ENCODE measurements around the gene TAT.

DNA sequence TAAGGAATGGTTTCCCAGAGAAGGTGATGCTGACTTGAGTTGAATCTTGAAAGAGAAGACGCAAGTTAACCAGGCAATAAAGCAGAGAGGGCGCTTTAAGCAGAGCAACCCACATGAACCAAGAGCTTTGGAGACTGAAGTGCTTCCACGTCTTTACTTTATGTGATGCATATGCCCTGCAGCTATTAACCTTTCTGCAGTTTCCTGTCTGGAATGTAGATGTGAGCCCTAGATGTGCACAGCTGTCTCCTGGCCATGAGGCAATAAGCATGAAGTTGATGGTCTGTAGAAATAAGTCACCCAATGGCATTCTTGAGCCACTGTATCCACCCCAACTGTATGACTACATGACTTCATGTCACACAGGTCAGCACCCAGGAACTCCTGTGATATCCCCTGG is 56.3 kb downstream of the TAT start:
- TF ChIP-seq, protein P1, sequence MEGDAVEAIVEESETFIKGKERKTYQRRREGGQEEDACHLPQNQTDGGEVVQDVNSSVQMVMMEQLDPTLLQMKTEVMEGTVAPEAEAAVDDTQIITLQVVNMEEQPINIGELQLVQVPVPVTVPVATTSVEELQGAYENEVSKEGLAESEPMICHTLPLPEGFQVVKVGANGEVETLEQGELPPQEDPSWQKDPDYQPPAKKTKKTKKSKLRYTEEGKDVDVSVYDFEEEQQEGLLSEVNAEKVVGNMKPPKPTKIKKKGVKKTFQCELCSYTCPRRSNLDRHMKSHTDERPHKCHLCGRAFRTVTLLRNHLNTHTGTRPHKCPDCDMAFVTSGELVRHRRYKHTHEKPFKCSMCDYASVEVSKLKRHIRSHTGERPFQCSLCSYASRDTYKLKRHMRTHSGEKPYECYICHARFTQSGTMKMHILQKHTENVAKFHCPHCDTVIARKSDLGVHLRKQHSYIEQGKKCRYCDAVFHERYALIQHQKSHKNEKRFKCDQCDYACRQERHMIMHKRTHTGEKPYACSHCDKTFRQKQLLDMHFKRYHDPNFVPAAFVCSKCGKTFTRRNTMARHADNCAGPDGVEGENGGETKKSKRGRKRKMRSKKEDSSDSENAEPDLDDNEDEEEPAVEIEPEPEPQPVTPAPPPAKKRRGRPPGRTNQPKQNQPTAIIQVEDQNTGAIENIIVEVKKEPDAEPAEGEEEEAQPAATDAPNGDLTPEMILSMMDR (IDR thresholded peaks at IDR 0.05): no peak
- no peak for TF ChIP-seq POLR2A (IDR thresholded peaks at IDR 0.05)
